ENCODE results near the gene ZNF615.
"Not testable (repeated sequence)": the region's sequence is repeated elsewhere in the genome, so short reads cannot be mapped to it uniquely, and the experiment has no call there.

The ZNF615 gene

GRCh38 chr19:51959791-51960190 lies 48.2 kb downstream of the ZNF615 start:
- in situ Hi-C loops (cut with MboI; ENCODE audit: low pct_unique_long_range_greater_than_20kb, low sequenced_read_pairs, unreplicated experiment) = no loop called here
- DNase-seq (ENCODE audit: low spot score) = no peak
- TF ChIP-seq, protein P1, sequence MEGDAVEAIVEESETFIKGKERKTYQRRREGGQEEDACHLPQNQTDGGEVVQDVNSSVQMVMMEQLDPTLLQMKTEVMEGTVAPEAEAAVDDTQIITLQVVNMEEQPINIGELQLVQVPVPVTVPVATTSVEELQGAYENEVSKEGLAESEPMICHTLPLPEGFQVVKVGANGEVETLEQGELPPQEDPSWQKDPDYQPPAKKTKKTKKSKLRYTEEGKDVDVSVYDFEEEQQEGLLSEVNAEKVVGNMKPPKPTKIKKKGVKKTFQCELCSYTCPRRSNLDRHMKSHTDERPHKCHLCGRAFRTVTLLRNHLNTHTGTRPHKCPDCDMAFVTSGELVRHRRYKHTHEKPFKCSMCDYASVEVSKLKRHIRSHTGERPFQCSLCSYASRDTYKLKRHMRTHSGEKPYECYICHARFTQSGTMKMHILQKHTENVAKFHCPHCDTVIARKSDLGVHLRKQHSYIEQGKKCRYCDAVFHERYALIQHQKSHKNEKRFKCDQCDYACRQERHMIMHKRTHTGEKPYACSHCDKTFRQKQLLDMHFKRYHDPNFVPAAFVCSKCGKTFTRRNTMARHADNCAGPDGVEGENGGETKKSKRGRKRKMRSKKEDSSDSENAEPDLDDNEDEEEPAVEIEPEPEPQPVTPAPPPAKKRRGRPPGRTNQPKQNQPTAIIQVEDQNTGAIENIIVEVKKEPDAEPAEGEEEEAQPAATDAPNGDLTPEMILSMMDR (IDR thresholded peaks at IDR 0.05; ENCODE audit: extremely low read depth, insufficient read depth, missing control alignments) = no peak

DNA sequence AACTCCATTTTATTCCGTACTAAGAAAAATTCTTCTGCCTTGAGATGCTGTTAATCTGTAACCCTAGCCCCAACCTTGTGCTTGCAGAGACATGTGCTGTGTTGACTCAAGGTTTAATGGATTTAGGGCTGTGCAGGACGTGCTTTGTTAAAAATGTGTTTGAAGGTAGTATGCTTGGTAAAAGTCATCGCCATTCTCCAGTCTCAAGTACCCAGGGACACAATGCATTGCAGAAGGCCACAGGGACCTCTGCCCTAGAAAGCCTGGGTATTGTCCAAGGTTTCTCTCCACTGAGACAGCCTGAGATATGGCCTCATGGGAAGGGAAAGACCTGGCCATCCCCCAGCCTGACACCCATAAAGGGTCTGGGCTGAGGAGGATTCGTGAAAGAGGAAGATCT lies 50.2 kb downstream of the ZNF615 start:
- DNase-seq (ENCODE audit: low spot score); in situ Hi-C loops (cut with MboI; ENCODE audit: low pct_unique_long_range_greater_than_20kb, low sequenced_read_pairs, unreplicated experiment): not testable (repeated sequence)

DNA sequence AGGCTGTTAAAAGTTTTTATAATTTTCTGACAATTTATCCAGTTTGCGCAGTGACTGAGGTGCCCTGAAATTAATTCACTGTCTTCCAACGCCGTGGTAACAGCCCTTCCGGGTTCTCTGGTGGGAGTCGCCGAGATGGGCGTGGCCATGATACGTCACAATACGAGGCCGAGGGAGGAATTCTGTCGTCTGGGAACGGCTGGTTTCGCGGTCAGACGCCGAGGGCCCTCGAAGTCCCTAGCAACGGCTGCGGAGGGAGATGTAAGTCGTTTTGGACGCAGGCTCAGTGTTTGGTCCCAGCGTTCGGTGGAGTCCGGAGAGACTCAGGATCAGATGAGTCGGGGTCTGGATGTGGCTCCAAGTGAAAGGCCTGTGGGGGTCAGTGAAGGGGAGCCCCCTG lies 59.0 kb downstream of the ZNF615 start:
- no peak for DNase-seq (ENCODE audit: low spot score)
- in situ Hi-C loops (cut with MboI; ENCODE audit: low pct_unique_long_range_greater_than_20kb, low sequenced_read_pairs, unreplicated experiment) = no loop called here
- TF ChIP-seq, protein P1 (IDR thresholded peaks at IDR 0.05; ENCODE audit: extremely low read depth, insufficient read depth, missing control alignments) = no peak

DNA sequence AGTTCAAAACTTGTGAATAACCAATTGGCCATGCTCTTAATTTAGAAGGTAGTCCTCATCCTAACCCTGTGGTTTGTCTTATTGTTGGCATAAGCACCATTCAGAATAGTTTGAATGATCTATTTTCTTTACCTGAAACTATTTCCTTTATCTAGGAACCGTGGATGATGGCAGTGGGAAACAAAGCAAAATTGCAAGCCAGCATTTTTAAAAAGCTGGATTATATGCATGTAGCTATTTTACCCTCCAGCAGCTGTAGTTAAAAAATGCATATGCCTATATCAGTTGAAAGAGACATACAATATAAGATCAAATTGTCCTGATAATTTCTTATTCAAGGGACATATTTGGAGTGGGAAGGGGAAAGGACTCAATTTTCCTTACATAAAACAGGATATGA lies 61.4 kb downstream of the ZNF615 start:
- no peak for DNase-seq (ENCODE audit: low spot score)
- in situ Hi-C loops (cut with MboI; ENCODE audit: low pct_unique_long_range_greater_than_20kb, low sequenced_read_pairs, unreplicated experiment) = no loop called here
- TF ChIP-seq, protein P1 (IDR thresholded peaks at IDR 0.05; ENCODE audit: extremely low read depth, insufficient read depth, missing control alignments) = no peak

DNA sequence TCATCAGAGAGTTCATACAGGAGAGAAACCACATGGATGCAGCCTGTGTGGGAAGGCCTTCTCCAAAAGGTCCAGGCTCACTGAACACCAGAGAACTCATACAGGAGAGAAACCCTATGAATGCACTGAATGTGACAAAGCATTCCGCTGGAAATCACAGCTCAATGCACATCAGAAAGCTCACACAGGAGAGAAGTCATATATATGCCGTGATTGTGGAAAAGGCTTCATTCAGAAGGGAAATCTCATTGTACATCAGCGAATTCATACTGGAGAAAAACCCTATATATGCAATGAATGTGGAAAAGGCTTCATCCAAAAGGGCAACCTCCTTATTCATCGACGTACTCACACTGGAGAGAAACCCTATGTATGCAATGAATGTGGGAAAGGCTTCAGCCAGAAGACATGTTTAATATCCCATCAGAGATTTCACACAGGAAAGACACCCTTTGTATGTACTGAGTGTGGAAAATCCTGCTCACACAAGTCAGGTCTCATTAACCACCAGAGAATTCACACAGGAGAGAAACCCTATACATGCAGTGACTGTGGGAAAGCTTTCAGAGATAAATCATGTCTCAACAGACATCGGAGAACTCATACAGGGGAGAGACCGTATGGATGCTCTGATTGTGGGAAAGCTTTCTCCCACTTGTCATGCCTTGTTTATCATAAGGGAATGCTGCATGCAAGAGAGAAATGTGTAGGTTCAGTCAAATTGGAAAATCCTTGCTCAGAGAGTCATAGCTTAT lies 63.0 kb downstream of the ZNF615 start:
- in situ Hi-C loops (cut with MboI; ENCODE audit: low pct_unique_long_range_greater_than_20kb, low sequenced_read_pairs, unreplicated experiment) = no loop called here
- TF ChIP-seq, protein P1 (IDR thresholded peaks at IDR 0.05; ENCODE audit: extremely low read depth, insufficient read depth, missing control alignments) = no peak
- DNase-seq (ENCODE audit: low spot score) = no peak
